ENCODE measurements around the gene SIL1.

Gene SIL1

DNA sequence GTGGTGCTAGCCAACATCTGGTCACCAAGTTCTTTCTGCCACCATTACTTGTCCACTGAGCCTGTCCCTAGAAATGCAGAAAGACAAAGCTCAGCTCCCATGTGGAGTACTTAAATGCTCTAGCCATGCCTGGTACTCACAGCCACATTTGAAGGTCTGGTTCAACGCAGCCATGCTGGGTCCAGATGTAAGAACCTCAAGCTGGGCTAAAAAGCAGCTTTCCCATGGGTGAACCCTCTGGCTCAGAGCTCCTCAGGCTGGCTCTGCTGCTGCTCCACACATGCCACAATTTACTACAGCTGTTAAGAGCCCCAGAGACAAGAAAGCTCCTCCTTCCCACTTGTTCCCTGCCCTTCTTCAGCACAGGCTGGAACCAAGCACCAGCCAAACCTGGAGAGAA lies 225.9 kb downstream of the SIL1 start:
- Mint-ChIP-seq H3K36me3 (ENCODE audit: low read depth) (no peaks in the 10 kb centered on the region), H3K4me1 (ENCODE audit: low read depth) (peaks cover 7% of the 10 kb centered on the region), H3K27ac (no peak overlapping the region), H3K9me3 (no peaks in the 10 kb centered on the region), H3K4me3 (no peak overlapping the region), H3K27me3 (ENCODE audit: low read depth) (no peaks in the 10 kb centered on the region)

DNA sequence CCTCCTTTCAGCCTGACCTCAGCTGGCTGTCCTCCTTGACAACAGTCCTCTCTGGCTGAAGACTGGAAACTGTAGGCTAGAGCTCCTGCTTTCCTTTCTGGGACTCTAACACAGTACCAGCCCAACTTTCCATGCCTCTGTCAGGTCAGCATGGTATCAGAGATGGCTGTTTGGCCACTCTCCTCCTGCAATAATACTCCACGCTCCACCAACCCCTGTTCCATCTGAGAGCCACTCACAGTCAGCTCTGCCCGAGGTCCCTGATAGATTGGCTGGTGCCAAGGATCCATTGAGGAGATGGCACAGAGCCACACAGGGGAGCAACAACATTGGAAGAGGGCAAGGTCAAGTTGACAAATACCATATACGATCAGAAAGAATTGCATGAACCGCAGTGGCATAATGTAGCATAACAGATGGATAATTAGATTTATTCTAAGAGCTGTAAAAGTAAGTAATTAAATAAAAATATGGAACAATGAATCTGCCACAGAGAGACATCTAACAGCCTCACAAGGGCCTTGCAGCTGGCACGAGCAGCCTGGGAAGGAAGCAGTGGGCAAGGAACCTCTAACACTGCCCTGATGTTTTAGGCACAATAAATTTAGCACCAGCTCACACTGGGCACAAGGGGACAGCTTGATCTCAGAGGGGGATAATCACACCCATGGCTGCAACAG lies 228.7 kb downstream of the SIL1 start:
- no peaks in the 10 kb centered on the region for H3K36me3 Mint-ChIP-seq (ENCODE audit: low read depth)

DNA sequence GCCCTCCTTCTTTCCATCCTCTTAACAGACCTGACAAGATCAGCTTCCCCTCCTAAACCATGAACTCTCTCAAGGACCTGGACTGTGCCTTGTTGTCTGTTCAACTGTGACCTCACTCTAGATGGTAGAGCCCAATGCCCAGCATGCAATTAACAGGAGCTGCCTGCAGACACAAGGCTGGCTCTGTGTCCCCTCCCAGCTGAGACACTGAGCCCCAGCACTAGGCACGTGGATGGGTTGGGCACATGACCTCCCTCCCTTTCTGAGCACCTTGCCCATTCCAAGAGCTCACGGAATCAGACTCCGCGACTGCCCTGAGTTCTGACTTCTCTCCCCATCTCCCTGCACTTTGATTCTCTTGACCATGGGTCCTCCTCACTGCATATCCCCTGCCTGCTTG lies 229.6 kb downstream of the SIL1 start:
- Mint-ChIP-seq H3K4me3 (no peak overlapping the region), H3K9me3 (no peaks in the 10 kb centered on the region), H3K27ac (no peak overlapping the region), H3K4me1 (ENCODE audit: low read depth) (no peaks in the 10 kb centered on the region), H3K36me3 (ENCODE audit: low read depth) (no peaks in the 10 kb centered on the region), H3K27me3 (ENCODE audit: low read depth) (no peaks in the 10 kb centered on the region)

More for the DNA sequence above, 228.7 kb downstream of the SIL1 start:
- Mint-ChIP-seq H3K27ac (no peak overlapping the region), H3K4me3 (no peak overlapping the region), H3K9me3 (no peaks in the 10 kb centered on the region), H3K4me1 (ENCODE audit: low read depth) (no peaks in the 10 kb centered on the region), H3K27me3 (ENCODE audit: low read depth) (no peaks in the 10 kb centered on the region)

DNA sequence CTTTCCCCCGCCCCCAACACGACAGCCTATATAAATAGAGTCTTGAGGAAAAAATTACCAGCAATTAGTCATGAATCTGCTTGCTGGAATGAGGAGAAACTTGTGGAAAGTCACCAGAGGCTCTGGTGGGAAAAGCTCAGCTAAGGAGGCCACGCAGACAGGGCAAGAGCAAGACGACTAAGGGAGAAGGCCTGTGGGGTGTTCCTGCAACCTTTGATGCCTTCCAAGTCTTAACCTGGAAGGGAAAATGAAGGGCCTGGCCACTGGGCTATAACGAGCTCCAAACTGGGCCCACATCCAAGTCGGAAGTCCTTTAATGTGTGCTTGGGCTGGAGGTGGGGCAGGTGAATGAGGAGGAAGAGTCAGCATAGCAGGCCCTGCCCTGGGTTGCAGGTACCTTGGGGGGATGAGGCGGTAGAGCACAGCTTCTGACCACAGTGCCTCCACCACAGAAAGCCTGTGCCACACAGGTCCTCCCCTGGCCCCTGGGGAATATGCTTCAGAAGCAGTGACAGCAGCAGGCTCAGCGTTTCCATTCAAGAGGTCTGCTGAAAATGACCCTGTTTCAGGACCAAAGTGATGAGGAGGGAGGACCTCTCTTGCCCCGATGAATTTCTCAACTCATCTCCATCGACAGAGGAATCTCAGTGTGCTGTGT lies 230.2 kb downstream of the SIL1 start:
- Mint-ChIP-seq H3K4me3 (no peak overlapping the region), H3K9me3 (no peaks in the 10 kb centered on the region), H3K4me1 (ENCODE audit: low read depth) (no peaks in the 10 kb centered on the region), H3K27ac (no peak overlapping the region), H3K36me3 (ENCODE audit: low read depth) (no peaks in the 10 kb centered on the region), H3K27me3 (ENCODE audit: low read depth) (no peaks in the 10 kb centered on the region)

DNA sequence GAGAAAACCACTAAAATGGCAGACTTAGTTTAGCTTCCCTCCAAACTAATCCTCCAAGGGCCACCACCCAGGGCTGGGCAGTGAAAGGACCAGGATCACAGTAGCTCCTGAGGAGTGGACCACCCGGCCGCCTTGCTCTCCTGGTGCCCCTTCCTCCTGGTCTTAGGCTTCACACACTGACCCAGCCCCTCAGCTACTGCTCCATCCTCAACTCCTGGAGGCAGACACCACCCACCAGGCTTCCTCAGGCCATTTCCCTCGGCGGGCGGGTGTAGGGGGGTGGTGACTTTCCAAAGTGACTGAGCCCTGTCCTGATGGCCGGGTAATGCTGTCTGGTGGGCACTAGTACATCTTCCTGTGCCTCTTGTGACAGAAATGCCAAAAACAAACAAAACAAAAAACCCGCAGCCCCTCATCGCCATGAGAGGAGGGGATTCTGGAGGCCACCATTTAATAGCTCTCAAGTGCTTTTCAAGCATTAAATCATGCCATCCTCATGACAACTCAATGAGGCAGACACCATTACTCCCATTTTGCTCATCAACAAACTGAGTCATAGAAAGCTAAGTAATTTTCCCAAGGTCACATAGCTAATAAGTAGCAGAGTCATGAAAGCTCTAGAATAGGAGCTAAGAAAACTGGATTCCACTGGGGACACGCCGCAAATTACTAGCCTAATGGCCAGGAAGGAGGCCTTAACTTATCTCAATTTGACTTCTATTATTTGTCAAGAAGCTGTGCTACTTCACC lies 231.8 kb downstream of the SIL1 start:
- Mint-ChIP-seq H3K27me3 (ENCODE audit: low read depth) (no peaks in the 10 kb centered on the region), H3K4me1 (ENCODE audit: low read depth) (no peaks in the 10 kb centered on the region), H3K4me3 (no peak overlapping the region), H3K27ac (no peak overlapping the region), H3K36me3 (ENCODE audit: low read depth) (no peaks in the 10 kb centered on the region), H3K9me3 (no peaks in the 10 kb centered on the region)

DNA sequence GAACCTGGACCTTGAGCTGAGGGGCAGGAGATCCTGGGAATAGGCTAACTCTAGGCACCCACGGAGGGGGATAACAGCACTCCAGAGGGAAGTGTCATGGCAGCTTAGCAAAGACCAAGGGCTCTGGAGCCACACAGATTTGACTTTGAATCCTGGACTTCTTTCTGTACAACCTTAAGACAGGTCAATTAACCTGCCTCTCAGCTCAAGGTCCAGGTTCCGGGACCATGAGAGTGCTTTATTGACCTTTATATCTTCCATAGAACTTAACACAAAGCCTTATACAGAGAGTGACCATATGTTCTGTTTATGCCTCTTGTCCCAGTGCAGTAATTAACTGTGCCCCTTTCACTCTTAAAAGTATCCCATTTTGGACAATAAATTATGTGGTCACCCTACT lies 232.5 kb downstream of the SIL1 start:
- Mint-ChIP-seq H3K4me1 (ENCODE audit: low read depth) (no peaks in the 10 kb centered on the region), H3K9me3 (no peaks in the 10 kb centered on the region), H3K27me3 (ENCODE audit: low read depth) (no peaks in the 10 kb centered on the region), H3K27ac (no peak overlapping the region), H3K4me3 (no peak overlapping the region), H3K36me3 (ENCODE audit: low read depth) (no peaks in the 10 kb centered on the region)

DNA sequence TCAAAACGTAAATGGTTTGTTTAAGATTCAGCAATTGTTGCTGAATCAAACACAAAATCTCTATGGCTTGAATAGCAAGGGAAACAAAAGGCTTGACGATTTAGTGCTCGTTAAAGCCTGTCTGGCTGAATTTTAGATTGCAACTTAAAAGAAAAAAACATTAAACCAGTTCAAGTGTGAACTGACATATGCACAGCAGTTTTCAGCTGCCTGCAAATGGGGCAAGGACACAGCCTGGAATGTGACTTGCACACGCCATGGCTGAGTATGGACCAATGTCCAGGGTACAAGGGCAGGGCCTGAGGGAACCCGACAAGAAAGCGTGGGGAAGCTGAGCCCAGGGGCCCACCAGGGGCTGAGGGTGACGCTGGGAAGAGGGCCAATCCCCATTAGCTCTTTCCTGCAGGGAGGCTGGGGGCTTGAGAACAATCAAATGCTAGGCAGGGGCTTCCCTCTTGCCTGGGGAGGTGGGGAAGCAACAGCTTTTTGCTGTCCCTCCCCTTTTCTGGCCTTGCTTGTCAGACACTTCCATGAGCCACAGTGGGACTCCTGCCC lies 233.4 kb downstream of the SIL1 start:
- Mint-ChIP-seq H3K4me3 (no peak overlapping the region), H3K27ac (no peak overlapping the region), H3K36me3 (ENCODE audit: low read depth) (no peaks in the 10 kb centered on the region), H3K4me1 (ENCODE audit: low read depth) (no peaks in the 10 kb centered on the region), H3K9me3 (no peaks in the 10 kb centered on the region), H3K27me3 (ENCODE audit: low read depth) (no peaks in the 10 kb centered on the region)

DNA sequence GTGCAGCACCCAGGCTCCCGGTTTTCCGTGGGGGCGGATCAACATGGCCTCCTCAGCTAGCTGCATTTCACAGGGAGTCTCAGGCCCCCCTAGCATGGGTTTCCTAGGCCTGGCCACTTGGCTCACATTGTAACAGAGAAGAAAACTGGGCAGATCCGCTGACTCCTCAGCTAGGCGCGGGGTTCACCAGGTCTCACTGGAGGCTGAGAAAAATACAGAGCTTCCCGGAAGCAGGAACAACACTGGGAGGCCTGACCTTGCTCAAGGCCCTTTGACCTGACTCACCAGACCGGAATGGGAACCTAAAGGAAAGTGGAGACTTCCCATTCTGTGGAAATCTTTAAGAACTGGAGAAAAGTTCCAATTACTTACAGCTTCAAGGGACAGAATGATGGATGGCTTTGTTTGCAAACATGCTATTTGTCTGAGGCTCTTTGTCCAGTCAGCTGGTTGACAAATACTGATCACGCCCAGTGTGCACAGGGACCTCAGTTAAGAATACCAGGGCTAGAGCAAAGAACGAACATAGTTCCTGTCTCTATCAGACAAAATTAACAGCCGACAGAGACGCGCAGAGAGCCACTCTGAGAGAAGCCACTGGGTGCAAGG lies 234.3 kb downstream of the SIL1 start:
- no peaks in the 10 kb centered on the region for H3K36me3 Mint-ChIP-seq (ENCODE audit: low read depth)
- H3K27me3 Mint-ChIP-seq (ENCODE audit: low read depth) = no peaks in the 10 kb centered on the region
- H3K9me3 Mint-ChIP-seq = no peaks in the 10 kb centered on the region
- no peak overlapping the region for H3K4me3 Mint-ChIP-seq
- no peak overlapping the region for H3K27ac Mint-ChIP-seq
- no peaks in the 10 kb centered on the region for H3K4me1 Mint-ChIP-seq (ENCODE audit: low read depth)

DNA sequence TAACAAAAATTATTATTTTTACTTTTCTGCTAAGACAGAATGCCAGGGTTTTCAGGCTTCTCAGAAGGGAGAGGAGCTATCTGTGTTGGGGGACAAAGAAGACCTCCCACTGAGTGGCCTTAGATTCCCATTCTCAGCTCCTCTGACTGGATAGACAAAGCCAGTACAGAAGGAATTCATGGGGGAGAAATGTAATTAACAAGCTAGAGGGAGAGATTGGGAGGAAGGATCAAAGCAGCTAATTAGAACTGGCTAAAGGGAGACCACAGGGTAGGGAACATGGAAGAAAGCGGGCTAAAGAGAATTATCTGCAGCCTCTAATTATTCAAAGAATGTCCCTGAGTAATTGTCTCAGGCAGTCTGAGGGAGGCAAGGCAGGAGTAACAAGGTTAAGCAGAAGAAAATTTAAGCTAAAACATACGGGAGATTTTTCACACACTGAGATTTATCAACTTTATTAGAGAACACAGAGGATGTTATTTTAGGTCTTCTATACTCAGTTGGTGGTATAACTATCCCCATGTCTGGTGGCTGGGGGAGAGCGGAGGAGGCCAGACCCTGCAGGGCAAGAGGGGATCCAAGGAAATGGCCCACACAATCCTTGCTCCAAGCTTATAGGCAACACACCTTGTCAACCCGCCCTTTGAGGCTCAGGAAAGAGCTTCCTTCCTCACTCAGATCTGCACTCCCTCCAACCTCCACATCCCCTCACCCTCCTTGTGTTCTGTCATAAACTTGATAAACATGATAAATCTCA lies 235.4 kb downstream of the SIL1 start:
- Mint-ChIP-seq H3K27ac (no peak overlapping the region), H3K9me3 (no peaks in the 10 kb centered on the region), H3K4me3 (no peak overlapping the region), H3K27me3 (ENCODE audit: low read depth) (no peaks in the 10 kb centered on the region), H3K4me1 (ENCODE audit: low read depth) (no peaks in the 10 kb centered on the region), H3K36me3 (ENCODE audit: low read depth) (no peaks in the 10 kb centered on the region)

DNA sequence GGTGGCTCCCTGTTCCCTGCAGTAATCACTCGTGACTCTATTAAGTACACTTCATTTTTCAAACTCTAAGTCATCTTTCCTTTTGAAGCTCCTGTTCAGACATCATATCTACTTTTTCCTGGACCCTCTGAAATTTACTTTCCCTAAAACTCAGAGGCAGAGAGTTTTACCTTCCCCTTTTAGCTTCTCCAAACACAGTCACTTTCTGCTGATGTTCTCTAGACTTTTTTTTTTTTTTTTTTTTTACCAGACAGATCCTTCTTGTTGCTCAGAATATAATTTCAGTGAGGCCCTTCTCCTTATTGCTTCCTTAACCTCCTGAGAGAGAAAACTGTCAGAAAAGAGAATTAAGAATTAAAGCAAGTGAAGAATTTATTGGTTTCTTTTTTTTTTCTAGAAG lies 236.4 kb downstream of the SIL1 start:
- Mint-ChIP-seq H3K27me3 (ENCODE audit: low read depth) (no peaks in the 10 kb centered on the region), H3K36me3 (ENCODE audit: low read depth) (no peaks in the 10 kb centered on the region), H3K9me3 (no peaks in the 10 kb centered on the region), H3K4me3 (no peak overlapping the region), H3K27ac (no peak overlapping the region), H3K4me1 (ENCODE audit: low read depth) (no peaks in the 10 kb centered on the region)

DNA sequence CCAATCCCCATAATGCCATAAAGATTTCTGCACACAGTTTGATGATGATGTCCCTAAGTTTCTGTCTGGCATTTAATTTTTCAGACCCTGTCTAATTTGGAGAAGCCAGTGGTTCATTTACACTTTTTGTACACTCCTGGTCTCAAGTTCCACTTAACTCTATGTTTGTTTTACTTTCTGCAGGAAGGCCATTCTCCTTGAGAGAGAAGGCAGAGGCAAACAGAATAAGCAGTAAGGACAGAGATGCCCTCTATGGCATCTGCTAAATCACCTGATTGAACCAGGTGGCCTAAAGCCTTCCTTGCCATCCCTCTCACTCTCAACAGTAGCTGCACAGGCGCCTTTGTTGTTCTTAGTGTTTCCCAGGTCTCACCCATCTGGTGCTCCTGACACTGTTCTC lies 236.9 kb downstream of the SIL1 start:
- Mint-ChIP-seq H3K36me3 (ENCODE audit: low read depth) (no peaks in the 10 kb centered on the region), H3K4me3 (no peak overlapping the region), H3K4me1 (ENCODE audit: low read depth) (no peaks in the 10 kb centered on the region), H3K9me3 (no peaks in the 10 kb centered on the region), H3K27me3 (ENCODE audit: low read depth) (no peaks in the 10 kb centered on the region), H3K27ac (no peak overlapping the region)

DNA sequence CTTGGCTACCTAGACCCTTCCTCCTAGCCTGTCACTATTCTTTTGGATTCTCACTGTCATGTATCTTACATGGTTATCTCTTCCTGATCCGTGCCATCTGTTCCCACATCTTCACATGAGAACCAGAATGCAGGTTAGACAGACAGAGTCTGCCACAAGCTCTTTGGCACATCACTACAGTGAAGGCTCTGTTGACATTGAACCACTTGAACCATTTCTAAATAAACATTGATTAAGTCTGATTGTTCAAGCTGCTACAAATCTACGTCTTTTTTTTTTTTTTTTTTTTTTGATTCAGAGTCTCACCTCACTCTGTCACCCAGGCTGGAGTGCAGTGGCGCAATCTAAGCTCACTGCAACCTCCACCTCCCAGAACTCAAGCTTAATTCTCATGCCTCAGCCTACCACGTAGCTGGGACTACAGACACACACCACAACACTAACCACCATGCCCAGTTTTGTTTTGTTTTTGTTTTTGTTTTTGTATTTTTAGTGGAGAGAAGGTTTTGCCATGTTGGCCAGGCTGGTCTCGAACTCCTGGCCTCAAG lies 237.9 kb downstream of the SIL1 start:
- no peaks in the 10 kb centered on the region for H3K27me3 Mint-ChIP-seq (ENCODE audit: low read depth)
- no peaks in the 10 kb centered on the region for H3K36me3 Mint-ChIP-seq (ENCODE audit: low read depth)
- no peak overlapping the region for H3K4me3 Mint-ChIP-seq
- no peaks in the 10 kb centered on the region for H3K9me3 Mint-ChIP-seq
- no peaks in the 10 kb centered on the region for H3K4me1 Mint-ChIP-seq (ENCODE audit: low read depth)
- H3K27ac Mint-ChIP-seq = no peak overlapping the region

DNA sequence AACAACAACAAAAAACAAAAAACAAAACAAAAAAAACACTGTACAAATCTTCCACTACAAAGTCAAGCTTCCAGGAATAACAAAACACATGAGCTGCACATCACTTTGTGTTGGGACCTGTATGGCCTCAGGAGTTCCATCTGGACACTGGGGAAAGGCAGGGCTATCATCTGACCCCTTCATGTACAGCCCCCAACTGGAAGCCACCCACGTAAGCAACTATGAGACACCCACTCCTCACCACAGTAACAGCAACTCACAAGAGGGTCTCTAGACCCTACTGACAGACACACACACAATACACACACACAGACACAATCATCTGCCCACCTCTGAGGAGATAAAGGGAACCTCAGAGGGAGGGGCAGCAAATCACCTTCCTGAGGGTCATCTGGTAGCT lies 241.4 kb downstream of the SIL1 start:
- H3K9me3 Mint-ChIP-seq = no peaks in the 10 kb centered on the region
- no peak overlapping the region for H3K4me3 Mint-ChIP-seq
- no peaks in the 10 kb centered on the region for H3K27me3 Mint-ChIP-seq (ENCODE audit: low read depth)
- peaks cover 8% of the 10 kb centered on the region for H3K4me1 Mint-ChIP-seq (ENCODE audit: low read depth)
- H3K27ac Mint-ChIP-seq = no peak overlapping the region
- H3K36me3 Mint-ChIP-seq (ENCODE audit: low read depth) = no peaks in the 10 kb centered on the region
